GM19099 (cell line): Measurements from ENCODE around the gene TRMT2A.

Source experiments
- POLR2A ChIP-seq: IDR thresholded peaks from 3 replicates; pipeline ENCODE4 v1.6.1; 2011; ENCODE audit warnings: low read depth; ENCODE audit not compliant: insufficient read length; ENCODE audit errors: extremely low read depth

TRMT2A gene

GRCh38 chr22:20064545-20065262, 52.3 kb downstream of the TRMT2A start:
- TF ChIP-seq POLR2A = no peak

GRCh38 chr22:20064140-20064480, 52.9 kb downstream of the TRMT2A start:
- TF ChIP-seq POLR2A = no peak

- no peak for TF ChIP-seq POLR2A
These were observed 53.5 kb downstream of the TRMT2A start for GRCh38 chr22:20063271-20064139.

GRCh38 chr22:20062766-20063083, 54.3 kb downstream of the TRMT2A start:
- no peak for TF ChIP-seq POLR2A

- no peak for TF ChIP-seq POLR2A
These were observed 54.8 kb downstream of the TRMT2A start for GRCh38 chr22:20062043-20062765.
